ENCODE results near the gene CRISP1.
"Not testable (repeated sequence)": the region's sequence is repeated elsewhere in the genome, so short reads cannot be mapped to it uniquely, and the experiment has no call there.

The CRISP1 gene

GRCh38 chr6:49801525-49801924 is 64.8 kb downstream of the CRISP1 start:
- H3K4me3 Mint-ChIP-seq = no peak overlapping the region
- peaks cover 3 to 6% of the 10 kb centered on the region in 2 donors for H3K9me3 Mint-ChIP-seq
- no peaks in the 10 kb centered on the region for H3K27me3 Mint-ChIP-seq
- DNase-seq (no peak), ATAC-seq (no peak)
- no peaks in the 10 kb centered on the region for H3K4me1 Mint-ChIP-seq
- H3K27ac Mint-ChIP-seq = no peak overlapping the region

- Mint-ChIP-seq H3K4me3 (no peak overlapping the region), H3K4me1 (no peaks in the 10 kb centered on the region), H3K27me3 (no peaks in the 10 kb centered on the region), H3K27ac (no peak overlapping the region), H3K9me3 (peaks cover 0 to 3% of the 10 kb centered on the region in 2 donors)
- DNase-seq (no peak), ATAC-seq (no peak)
These were observed 67.2 kb downstream of the CRISP1 start for GRCh38 chr6:49799090-49799489.

- not testable (repeated sequence) for ATAC-seq, H3K27ac Mint-ChIP-seq, H3K9me3 Mint-ChIP-seq, H3K27me3 Mint-ChIP-seq, DNase-seq, H3K4me3 Mint-ChIP-seq, H3K4me1 Mint-ChIP-seq
These were observed 69.4 kb downstream of the CRISP1 start for GRCh38 chr6:49796842-49797455.

- DNase-seq = no peak
- H3K4me1 Mint-ChIP-seq = no peaks in the 10 kb centered on the region
- no peak overlapping the region for H3K4me3 Mint-ChIP-seq
- H3K27me3 Mint-ChIP-seq = no peaks in the 10 kb centered on the region
- ATAC-seq = no peak
- peaks cover 0 to 6% of the 10 kb centered on the region in 2 donors for H3K9me3 Mint-ChIP-seq
- no peak overlapping the region for H3K27ac Mint-ChIP-seq
These were observed 76.0 kb downstream of the CRISP1 start for GRCh38 chr6:49790341-49790740.

GRCh38 chr6:49787176-49787575 is 79.2 kb downstream of the CRISP1 start, which contains the start of gene PGK2:
Gene PGK2, minus strand, starts transcription at chr6:49787285. Its CDS starts 98 bp downstream, at chr6:49787187.
- no peak for ATAC-seq

GRCh38 chr6:49784272-49784671 is 82.1 kb downstream of the CRISP1 start:
- DNase-seq (no peak), ATAC-seq (no peak)
- peaks cover 0 to 11% of the 10 kb centered on the region in 2 donors for H3K9me3 Mint-ChIP-seq
- no peaks in the 10 kb centered on the region for H3K27me3 Mint-ChIP-seq
- H3K27ac Mint-ChIP-seq = no peak overlapping the region
- no peak overlapping the region for H3K4me3 Mint-ChIP-seq
- no peaks in the 10 kb centered on the region for H3K4me1 Mint-ChIP-seq

More at GRCh38 chr6:49787176-49787575, 79.2 kb downstream of the CRISP1 start, which contains the start of gene PGK2:
- peaks cover 0 to 10% of the 10 kb centered on the region in 2 donors for H3K9me3 Mint-ChIP-seq
- no peaks in the 10 kb centered on the region for H3K4me1 Mint-ChIP-seq
- H3K27ac Mint-ChIP-seq = no peak within 1 kb of the TSS
- DNase-seq = no peak
- no peaks in the 10 kb centered on the region for H3K27me3 Mint-ChIP-seq
- H3K4me3 Mint-ChIP-seq = no peak within 1 kb of the TSS
